SU-DHL-6 (cell line): Measurements from ENCODE around the gene ECI1.

Source experiments
- CTCF ChIP-seq: fragments of 200-600 bp; sonication (generic); IDR thresholded peaks from one replicate; pipeline ENCODE4 v1.5.1; 2017; ENCODE audit warnings: antibody characterized with exemption, mild to moderate bottlenecking, low read length, moderate library complexity; ENCODE audit not compliant: insufficient read depth, poor library complexity, severe bottlenecking
- EZH2phosphoT487 ChIP-seq: fragments of 200-600 bp; sonication (generic), shearing (Covaris generic); conservative IDR thresholded peaks from 2 replicates; pipeline ENCODE4 v1.6.1; 2018; ENCODE audit warnings: mild to moderate bottlenecking, antibody characterized with exemption, low read length, moderate library complexity, mixed read lengths

GRCh38 chr16:2277466-2278271, 26.3 kb upstream of the ECI1 start:
- no peak for TF ChIP-seq CTCF
- TF ChIP-seq EZH2phosphoT487: no peak
